Measurements from ENCODE around the gene FARS2. TPM values are rescaled to one million over a fixed set of nuclear protein-coding genes. Genes with fewer than 3 reads are reported as not detected.

FARS2 gene
- total RNA-seq, 5 donors from 2014 or later (not counting 1 experiment from before 2014, with no cell fraction given) = 17.9 to 24.2 (median 20.3) TPM

GRCh38 chr6:5567352-5567751 lies 306.0 kb downstream of the FARS2 start:
- no peaks in the 10 kb centered on the region for H3K27me3 ChIP-seq (replicated peaks in 1 of 2; ENCODE audit: control insufficient read depth in 2 of 2, extremely low read depth in 1 of 2, insufficient read depth in 2 of 2, low read length in 1 of 2)
- H3K27ac ChIP-seq (ENCODE audit: low read length) = no peak overlapping the region
- WGBS (ENCODE audit: insufficient coverage) = no CpG with 5 or more reads among the region's 3 CpGs
- no peaks in the 10 kb centered on the region for H3K36me3 ChIP-seq (ENCODE audit: control insufficient read depth in 2 of 2, extremely low read depth in 1 of 2, insufficient read depth in 1 of 2, low read length in 1 of 2)
- peaks cover 30% of the 10 kb centered on the region for H3K36me3 Mint-ChIP-seq
- peaks cover 6 to 11% (median 8%) of the 10 kb centered on the region in 3 donors for H3K9me3 Mint-ChIP-seq
- H3K4me1 Mint-ChIP-seq = peaks cover 13 to 38% (median 15%) of the 10 kb centered on the region in 3 donors
- H3K9me3 ChIP-seq = no peaks in the 10 kb centered on the region
- no peaks in the 10 kb centered on the region for H3K27me3 Mint-ChIP-seq
- POLR2A ChIA-PET = no interaction called here
- CTCF ChIA-PET = interaction anchor here in 1 of 2 donors (0.7 kb wide), 1 partner anchor 440 kb away, joined by 3 read pairs; no protein-coding TSS in a partner anchor
- no peak overlapping the region for H3K4me3 ChIP-seq (ENCODE audit: control insufficient read depth in 1 of 2, extremely low read depth in 1 of 2, low read length in 1 of 2)
- no peak overlapping the region for H3K27ac Mint-ChIP-seq
- no peaks in the 10 kb centered on the region for H3K4me1 ChIP-seq (ENCODE audit: control insufficient read depth in 1 of 2, extremely low read depth in 1 of 2, insufficient read depth in 2 of 2, low read length in 2 of 2)
- no peak for DNase-seq
- no peak for ATAC-seq (replicated peaks in 1 of 4)
- no peak overlapping the region for H3K4me3 Mint-ChIP-seq

- Mint-ChIP-seq H3K27me3 (no peaks in the 10 kb centered on the region), H3K27ac (no peak overlapping the region), H3K4me1 (peaks cover 12 to 33% (median 15%) of the 10 kb centered on the region in 3 donors), H3K4me3 (no peak overlapping the region), H3K36me3 (peaks cover 35% of the 10 kb centered on the region), H3K9me3 (peaks cover 6 to 11% (median 7%) of the 10 kb centered on the region in 3 donors)
- Histone ChIP-seq H3K36me3 (ENCODE audit: control insufficient read depth in 2 of 2, extremely low read depth in 1 of 2, insufficient read depth in 1 of 2, low read length in 1 of 2) (no peaks in the 10 kb centered on the region), H3K4me3 (ENCODE audit: control insufficient read depth in 1 of 2, extremely low read depth in 1 of 2, low read length in 1 of 2) (no peak overlapping the region), H3K4me1 (ENCODE audit: control insufficient read depth in 1 of 2, extremely low read depth in 1 of 2, insufficient read depth in 2 of 2, low read length in 2 of 2) (no peaks in the 10 kb centered on the region), H3K27ac (ENCODE audit: low read length) (no peak overlapping the region), H3K9me3 (no peaks in the 10 kb centered on the region), H3K27me3 (replicated peaks in 1 of 2; ENCODE audit: control insufficient read depth in 2 of 2, extremely low read depth in 1 of 2, insufficient read depth in 2 of 2, low read length in 1 of 2) (no peaks in the 10 kb centered on the region)
- POLR2A ChIA-PET = no interaction called here
- WGBS (ENCODE audit: insufficient coverage) = no CpG with 5 or more reads among the region's 2 CpGs
- ATAC-seq (replicated peaks in 1 of 4) (no peak), DNase-seq (no peak)
- CTCF ChIA-PET = no interaction called here
These were observed 306.6 kb downstream of the FARS2 start for GRCh38 chr6:5567890-5568289.

- ATAC-seq (replicated peaks in 1 of 4) (no peak), DNase-seq (no peak)
- CTCF ChIA-PET = interaction anchor here in 1 of 2 donors (0.5 kb wide), 1 partner anchor 9 kb away, joined by 4 read pairs; no protein-coding TSS in a partner anchor
- no peaks in the 10 kb centered on the region for H3K27me3 Mint-ChIP-seq
- no peak overlapping the region for H3K27ac Mint-ChIP-seq
- H3K9me3 Mint-ChIP-seq = peaks cover 6 to 16% (median 9%) of the 10 kb centered on the region in 3 donors
- no peak overlapping the region for H3K4me3 Mint-ChIP-seq
- no peaks in the 10 kb centered on the region for H3K27me3 ChIP-seq (replicated peaks in 1 of 2; ENCODE audit: control insufficient read depth in 2 of 2, extremely low read depth in 1 of 2, insufficient read depth in 2 of 2, low read length in 1 of 2)
- no peak overlapping the region for H3K27ac ChIP-seq (ENCODE audit: low read length)
- H3K4me1 ChIP-seq (ENCODE audit: control insufficient read depth in 1 of 2, extremely low read depth in 1 of 2, insufficient read depth in 2 of 2, low read length in 2 of 2) = no peaks in the 10 kb centered on the region
- H3K36me3 Mint-ChIP-seq = peaks cover 46% of the 10 kb centered on the region
- H3K4me1 Mint-ChIP-seq = peaks cover 11 to 32% (median 14%) of the 10 kb centered on the region in 3 donors
- H3K36me3 ChIP-seq (ENCODE audit: control insufficient read depth in 2 of 2, extremely low read depth in 1 of 2, insufficient read depth in 1 of 2, low read length in 1 of 2) = no peaks in the 10 kb centered on the region
- no peak overlapping the region for H3K4me3 ChIP-seq (ENCODE audit: control insufficient read depth in 1 of 2, extremely low read depth in 1 of 2, low read length in 1 of 2)
- POLR2A ChIA-PET = no interaction called here
- no peaks in the 10 kb centered on the region for H3K9me3 ChIP-seq
- 100% methylated on average over 2 of the region's 2 CpGs for WGBS (ENCODE audit: insufficient coverage)
These were observed 308.2 kb downstream of the FARS2 start for GRCh38 chr6:5569491-5569890.

- no peaks in the 10 kb centered on the region for H3K27me3 ChIP-seq (replicated peaks in 1 of 2; ENCODE audit: control insufficient read depth in 2 of 2, extremely low read depth in 1 of 2, insufficient read depth in 2 of 2, low read length in 1 of 2)
- ChIA-PET POLR2A (no interaction called here), CTCF (no interaction called here)
- no peak for ATAC-seq (replicated peaks in 1 of 4)
- no peaks in the 10 kb centered on the region for H3K4me1 ChIP-seq (ENCODE audit: control insufficient read depth in 1 of 2, extremely low read depth in 1 of 2, insufficient read depth in 2 of 2, low read length in 2 of 2)
- no peaks in the 10 kb centered on the region for H3K9me3 ChIP-seq
- DNase-seq = no peak
- no peaks in the 10 kb centered on the region for H3K27me3 Mint-ChIP-seq
- H3K27ac Mint-ChIP-seq = no peak overlapping the region
- no peaks in the 10 kb centered on the region for H3K36me3 ChIP-seq (ENCODE audit: control insufficient read depth in 2 of 2, extremely low read depth in 1 of 2, insufficient read depth in 1 of 2, low read length in 1 of 2)
- H3K27ac ChIP-seq (ENCODE audit: low read length) = no peak overlapping the region
- no peak overlapping the region for H3K4me3 ChIP-seq (ENCODE audit: control insufficient read depth in 1 of 2, extremely low read depth in 1 of 2, low read length in 1 of 2)
- H3K4me1 Mint-ChIP-seq = peaks cover 11 to 32% (median 14%) of the 10 kb centered on the region in 3 donors
- H3K9me3 Mint-ChIP-seq = peaks cover 6 to 16% (median 9%) of the 10 kb centered on the region in 3 donors
- H3K4me3 Mint-ChIP-seq = no peak overlapping the region
- H3K36me3 Mint-ChIP-seq = peaks cover 57% of the 10 kb centered on the region
- WGBS (ENCODE audit: insufficient coverage) = 40% methylated on average over 2 of the region's 6 CpGs
These were observed 309.3 kb downstream of the FARS2 start for GRCh38 chr6:5570641-5571040.

- Mint-ChIP-seq H3K9me3 (peaks cover 0 to 8% (median 4%) of the 10 kb centered on the region in 3 donors), H3K4me3 (peak overlapping the region in 1 of 3 donors; percentile 67)
- peak in 3 of 4 experiments; percentile 24 to 72 (median 50) for ATAC-seq (replicated peaks in 1 of 4)
These were observed 319.6 kb downstream of the FARS2 start for GRCh38 chr6:5580736-5581581.

GRCh38 chr6:5582762-5583161 lies 321.4 kb downstream of the FARS2 start:
- no peak overlapping the region for H3K4me3 ChIP-seq (ENCODE audit: control insufficient read depth in 1 of 2, extremely low read depth in 1 of 2, low read length in 1 of 2)
- Mint-ChIP-seq H3K36me3 (peaks cover 20% of the 10 kb centered on the region), H3K4me3 (no peak overlapping the region), H3K27ac (no peak overlapping the region), H3K9me3 (peaks cover 6 to 15% (median 8%) of the 10 kb centered on the region in 3 donors), H3K4me1 (peaks cover 12 to 25% (median 15%) of the 10 kb centered on the region in 3 donors), H3K27me3 (no peaks in the 10 kb centered on the region)
- H3K36me3 ChIP-seq (ENCODE audit: control insufficient read depth in 2 of 2, extremely low read depth in 1 of 2, insufficient read depth in 1 of 2, low read length in 1 of 2) = no peaks in the 10 kb centered on the region
- H3K4me1 ChIP-seq (ENCODE audit: control insufficient read depth in 1 of 2, extremely low read depth in 1 of 2, insufficient read depth in 2 of 2, low read length in 2 of 2) = peaks cover 9 to 11% of the 10 kb centered on the region in 2 experiments
- DNase-seq = no peak
- H3K9me3 ChIP-seq = no peaks in the 10 kb centered on the region
- CTCF ChIA-PET = no interaction called here
- no peak overlapping the region for H3K27ac ChIP-seq (ENCODE audit: low read length)
- POLR2A ChIA-PET = no interaction called here
- no peaks in the 10 kb centered on the region for H3K27me3 ChIP-seq (replicated peaks in 1 of 2; ENCODE audit: control insufficient read depth in 2 of 2, extremely low read depth in 1 of 2, insufficient read depth in 2 of 2, low read length in 1 of 2)
- no peak for ATAC-seq (replicated peaks in 1 of 4)

More at GRCh38 chr6:5580736-5581581, 319.6 kb downstream of the FARS2 start:
- no peaks in the 10 kb centered on the region for H3K9me3 ChIP-seq
- Mint-ChIP-seq H3K4me1 (peaks cover 12 to 25% (median 15%) of the 10 kb centered on the region in 3 donors), H3K36me3 (peaks cover 17% of the 10 kb centered on the region), H3K27ac (peak overlapping the region; percentile 60 to 79), H3K27me3 (no peaks in the 10 kb centered on the region)
- no peaks in the 10 kb centered on the region for H3K36me3 ChIP-seq (ENCODE audit: control insufficient read depth in 2 of 2, extremely low read depth in 1 of 2, insufficient read depth in 1 of 2, low read length in 1 of 2)
- peak in 24 of 35 experiments; percentile 0 to 58 (median 20) for DNase-seq
- 62% methylated on average over 6 of the region's 12 CpGs for WGBS (ENCODE audit: insufficient coverage)
- H3K27ac ChIP-seq (ENCODE audit: low read length) = no peak overlapping the region
- peaks cover 9 to 11% of the 10 kb centered on the region in 2 experiments for H3K4me1 ChIP-seq (ENCODE audit: control insufficient read depth in 1 of 2, extremely low read depth in 1 of 2, insufficient read depth in 2 of 2, low read length in 2 of 2)
- H3K27me3 ChIP-seq (replicated peaks in 1 of 2; ENCODE audit: control insufficient read depth in 2 of 2, extremely low read depth in 1 of 2, insufficient read depth in 2 of 2, low read length in 1 of 2) = no peaks in the 10 kb centered on the region
- ChIA-PET POLR2A (no interaction called here), CTCF (no interaction called here)
- no peak overlapping the region for H3K4me3 ChIP-seq (ENCODE audit: control insufficient read depth in 1 of 2, extremely low read depth in 1 of 2, low read length in 1 of 2)
